PFSK-1 (cell line): ENCODE data around the gene SMCO1.

Source experiments
- POLR2AphosphoS5 ChIP-seq: IDR thresholded peaks from 2 replicates; pipeline ENCODE4 v1.6.1; 2012; ENCODE audit warnings: low read depth, mild to moderate bottlenecking, control low read depth, low read length, moderate library complexity
- REST ChIP-seq, 2 experiments: IDR thresholded peaks; 2 replicates each; pipeline versions ENCODE4 v1.6.1 to v1.8.0; 2011 to 2012; ENCODE audit warnings: low read depth in 2 of 2, low read length in 2 of 2, control low read depth in 1 of 2, inconsistent platforms in 1 of 2, mild to moderate bottlenecking in 1 of 2, moderate library complexity in 1 of 2; ENCODE audit not compliant: insufficient read depth in 1 of 2
- SIN3A ChIP-seq: IDR thresholded peaks from 2 replicates; pipeline ENCODE4 v1.6.1; 2012; ENCODE audit warnings: mild to moderate bottlenecking, low read length, moderate library complexity, borderline replicate concordance; ENCODE audit not compliant: insufficient read depth
- TAF1 ChIP-seq: IDR thresholded peaks from 2 replicates; pipeline ENCODE4 v1.6.1; 2012; ENCODE audit warnings: low read length, control low read depth, borderline replicate concordance; ENCODE audit not compliant: insufficient read depth

DNA sequence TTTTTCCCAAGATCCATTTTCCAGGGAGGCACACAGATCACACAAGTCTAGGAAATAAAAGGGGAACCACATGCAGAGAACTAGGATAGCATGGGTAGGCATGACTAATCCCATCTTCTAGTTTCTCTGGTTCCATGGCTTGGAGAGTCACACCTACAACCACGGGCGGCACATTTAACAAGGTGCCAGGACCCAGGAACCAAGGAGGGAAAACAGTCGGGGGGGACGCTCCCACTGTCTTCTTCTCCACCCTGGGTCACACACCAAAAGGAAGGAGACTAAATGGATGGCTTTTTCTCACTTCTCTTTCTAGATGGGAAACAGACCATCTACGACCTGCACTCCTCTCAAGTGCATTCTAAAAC, 4.6 kb upstream of the SMCO1 start:
- TF ChIP-seq TAF1: no peak
- TF ChIP-seq POLR2AphosphoS5: no peak
- TF ChIP-seq REST (IDR thresholded peaks at IDR 0.05; ENCODE audit: insufficient read depth in 1 of 2, low read depth in 2 of 2, low read length in 2 of 2): no peak
- no peak for TF ChIP-seq SIN3A
